ENCODE data around the gene PRCD.

Gene PRCD

DNA sequence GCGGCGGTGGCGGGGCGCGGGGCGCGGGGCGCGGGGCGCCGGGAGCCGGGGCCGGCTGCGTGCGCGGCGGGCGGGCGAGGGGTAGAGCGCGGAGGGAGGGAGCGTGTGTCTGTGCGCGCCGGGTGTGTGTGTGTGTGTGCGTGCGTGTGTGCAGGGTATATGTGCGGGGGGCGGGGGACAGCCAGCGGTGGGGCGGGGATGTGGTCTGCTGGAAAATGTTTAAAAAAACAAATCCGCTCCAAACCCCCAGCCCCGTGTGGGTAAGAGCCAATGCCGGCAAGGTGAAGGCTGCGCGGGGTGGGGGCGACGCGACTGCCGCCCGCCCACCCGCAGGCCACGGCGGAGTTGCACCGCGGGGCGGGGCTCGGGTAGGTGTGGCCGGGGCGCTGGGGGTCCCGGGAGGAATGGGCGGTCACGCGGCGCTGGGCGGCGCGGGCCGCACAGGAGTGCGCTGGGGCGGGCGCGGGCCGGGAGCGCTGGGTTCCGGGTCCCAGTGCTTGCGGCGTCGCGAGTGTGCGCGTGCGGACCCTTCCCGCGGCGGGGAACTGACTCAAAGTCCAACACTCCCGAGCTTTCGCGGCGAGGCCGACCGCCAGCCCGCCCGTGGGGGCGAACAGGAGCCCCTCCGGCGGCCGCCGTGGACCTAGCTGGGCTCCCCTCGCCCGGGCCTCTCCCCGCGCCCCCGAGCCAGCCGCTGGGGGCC, 2.1 kb upstream of the PRCD start, which contains the start of gene CYGB:
Gene CYGB, minus strand, starts transcription at position 132 of the 703 bp plus-strand sequence. CDS start 167 bp downstream, outside the sequence.
- TF ChIP-seq, protein P1, sequence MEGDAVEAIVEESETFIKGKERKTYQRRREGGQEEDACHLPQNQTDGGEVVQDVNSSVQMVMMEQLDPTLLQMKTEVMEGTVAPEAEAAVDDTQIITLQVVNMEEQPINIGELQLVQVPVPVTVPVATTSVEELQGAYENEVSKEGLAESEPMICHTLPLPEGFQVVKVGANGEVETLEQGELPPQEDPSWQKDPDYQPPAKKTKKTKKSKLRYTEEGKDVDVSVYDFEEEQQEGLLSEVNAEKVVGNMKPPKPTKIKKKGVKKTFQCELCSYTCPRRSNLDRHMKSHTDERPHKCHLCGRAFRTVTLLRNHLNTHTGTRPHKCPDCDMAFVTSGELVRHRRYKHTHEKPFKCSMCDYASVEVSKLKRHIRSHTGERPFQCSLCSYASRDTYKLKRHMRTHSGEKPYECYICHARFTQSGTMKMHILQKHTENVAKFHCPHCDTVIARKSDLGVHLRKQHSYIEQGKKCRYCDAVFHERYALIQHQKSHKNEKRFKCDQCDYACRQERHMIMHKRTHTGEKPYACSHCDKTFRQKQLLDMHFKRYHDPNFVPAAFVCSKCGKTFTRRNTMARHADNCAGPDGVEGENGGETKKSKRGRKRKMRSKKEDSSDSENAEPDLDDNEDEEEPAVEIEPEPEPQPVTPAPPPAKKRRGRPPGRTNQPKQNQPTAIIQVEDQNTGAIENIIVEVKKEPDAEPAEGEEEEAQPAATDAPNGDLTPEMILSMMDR (IDR thresholded peaks at IDR 0.05; ENCODE audit: extremely low read depth, insufficient read depth, missing control alignments) = no peak
- no peak for DNase-seq (ENCODE audit: low spot score)
- in situ Hi-C loops (cut with MboI; ENCODE audit: low pct_unique_long_range_greater_than_20kb, low sequenced_read_pairs, unreplicated experiment) = no loop called here

- in situ Hi-C loops (cut with MboI; ENCODE audit: low pct_unique_long_range_greater_than_20kb, low sequenced_read_pairs, unreplicated experiment) = no loop called here
- no peak for DNase-seq (ENCODE audit: low spot score)
- TF ChIP-seq, protein P1 (IDR thresholded peaks at IDR 0.05; ENCODE audit: extremely low read depth, insufficient read depth, missing control alignments) = no peak
Observed at GRCh38 chr17:76538281-76538931, 1.4 kb upstream of the PRCD start.

GRCh38 chr17:76538941-76539570, 788 bp upstream of the PRCD start:
- TF ChIP-seq, protein P1 (IDR thresholded peaks at IDR 0.05; ENCODE audit: extremely low read depth, insufficient read depth, missing control alignments) = no peak
- DNase-seq (ENCODE audit: low spot score) = no peak
- in situ Hi-C loops (cut with MboI; ENCODE audit: low pct_unique_long_range_greater_than_20kb, low sequenced_read_pairs, unreplicated experiment) = no loop called here

- DNase-seq (ENCODE audit: low spot score) = peak; percentile 82
- TF ChIP-seq, protein P1 (IDR thresholded peaks at IDR 0.05; ENCODE audit: extremely low read depth, insufficient read depth, missing control alignments) = no peak
- in situ Hi-C loops (cut with MboI; ENCODE audit: low pct_unique_long_range_greater_than_20kb, low sequenced_read_pairs, unreplicated experiment) = no loop called here
Observed at GRCh38 chr17:76540381-76541300, 797 bp downstream of the PRCD start.

DNA sequence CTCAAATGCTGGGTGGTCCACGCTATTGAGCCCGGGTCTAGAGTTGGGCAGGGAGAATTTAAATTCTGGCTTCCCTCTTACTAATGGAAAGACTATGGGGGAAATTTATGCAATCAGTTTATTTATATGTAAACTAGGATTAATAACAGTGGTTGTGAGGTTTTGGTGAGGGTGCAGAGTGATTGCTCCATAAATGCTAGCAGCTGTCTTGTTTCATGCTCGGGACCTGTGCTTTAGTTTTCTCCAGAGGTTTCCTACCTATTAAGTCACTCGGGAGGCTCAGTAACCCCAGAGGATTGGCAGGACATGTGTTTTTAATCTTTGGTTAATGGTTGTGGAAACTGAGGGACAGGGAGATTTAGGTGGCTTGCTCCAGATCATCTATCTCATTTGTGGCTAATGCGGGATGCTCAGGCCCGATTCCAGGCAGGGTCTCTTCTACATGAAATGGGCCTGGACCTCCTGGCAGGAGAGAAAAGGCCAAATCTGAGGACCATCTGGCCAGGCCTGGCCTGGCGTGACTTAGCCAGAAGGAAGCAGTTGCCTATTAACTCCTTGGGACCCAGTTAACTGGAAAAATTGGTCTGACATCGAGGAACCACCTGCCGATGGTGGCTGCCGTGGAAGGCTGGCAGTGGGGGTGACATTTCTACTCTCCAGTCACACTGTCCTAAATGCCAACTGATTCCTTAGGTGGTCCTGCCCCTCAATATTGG, 2.1 kb downstream of the PRCD start:
- no peak for DNase-seq (ENCODE audit: low spot score)
- in situ Hi-C loops (cut with MboI; ENCODE audit: low pct_unique_long_range_greater_than_20kb, low sequenced_read_pairs, unreplicated experiment) = no loop called here
- TF ChIP-seq, protein P1 (IDR thresholded peaks at IDR 0.05; ENCODE audit: extremely low read depth, insufficient read depth, missing control alignments) = no peak
